Measurements from ENCODE around the gene PBX2.

GRCh38 chr6:32195652-32195901 lies 5.6 kb upstream of the PBX2 start:
- TF ChIP-seq CTCF (IDR thresholded peaks at IDR 0.05) (peak; percentile 17 to 54 (median 53)), POLR2A (IDR thresholded peaks at IDR 0.05; ENCODE audit: low read depth) (no peak), EP300 (IDR thresholded peaks at IDR 0.05) (no peak)
